GM12864 (cell line): Measurements from ENCODE around the gene ANK3.

ENCODE experiments used
- DNase-seq: peaks from one replicate; pipeline ENCODE4 v3.0.0-alpha.2; 2011; ENCODE audit warnings: low read depth
- H3K4me3 ChIP-seq: 2 replicates; pipeline ENCODE4 v1.5.1; 2011; ENCODE audit warnings: mild to moderate bottlenecking, low read depth, low read length, control low read depth
- TF ChIP-seq, protein P1 (sequence below): IDR thresholded peaks from 2 replicates; pipeline ENCODE4 v1.5.1; 2011; ENCODE audit warnings: low read depth, mild to moderate bottlenecking, moderate library complexity, low read length, control low read depth, inconsistent platforms; ENCODE audit errors: missing control alignments

Gene ANK3

DNA sequence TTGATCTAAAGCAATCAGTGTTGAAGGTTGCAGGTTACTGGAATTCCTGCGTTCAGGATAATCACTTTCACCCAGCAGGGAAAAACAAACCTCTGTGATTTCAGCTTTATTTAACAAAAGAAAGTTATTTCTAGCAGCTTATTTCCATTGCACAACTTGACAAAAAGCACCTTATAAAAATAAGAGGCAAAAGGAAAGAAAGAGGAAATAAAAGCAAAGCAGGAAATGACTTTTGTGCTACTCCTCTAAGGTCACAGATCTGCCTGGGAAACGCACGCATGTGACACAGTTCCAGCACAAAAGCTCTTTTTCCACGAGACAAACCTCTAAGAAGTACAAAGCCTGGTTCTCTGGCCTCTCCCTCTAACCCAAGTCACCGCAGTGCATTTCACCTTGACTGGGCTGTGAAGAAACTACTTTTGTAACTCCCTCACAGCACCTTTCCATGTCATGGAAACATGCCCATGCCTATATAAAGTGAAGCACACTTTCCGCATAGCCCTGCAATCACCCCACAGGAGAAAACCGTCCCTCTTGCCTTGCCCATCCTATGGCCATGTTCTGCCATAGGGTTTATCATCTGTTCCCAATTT lies 870 bp downstream of the ANK3 start:
- DNase-seq = no peak
- TF ChIP-seq, protein P1, sequence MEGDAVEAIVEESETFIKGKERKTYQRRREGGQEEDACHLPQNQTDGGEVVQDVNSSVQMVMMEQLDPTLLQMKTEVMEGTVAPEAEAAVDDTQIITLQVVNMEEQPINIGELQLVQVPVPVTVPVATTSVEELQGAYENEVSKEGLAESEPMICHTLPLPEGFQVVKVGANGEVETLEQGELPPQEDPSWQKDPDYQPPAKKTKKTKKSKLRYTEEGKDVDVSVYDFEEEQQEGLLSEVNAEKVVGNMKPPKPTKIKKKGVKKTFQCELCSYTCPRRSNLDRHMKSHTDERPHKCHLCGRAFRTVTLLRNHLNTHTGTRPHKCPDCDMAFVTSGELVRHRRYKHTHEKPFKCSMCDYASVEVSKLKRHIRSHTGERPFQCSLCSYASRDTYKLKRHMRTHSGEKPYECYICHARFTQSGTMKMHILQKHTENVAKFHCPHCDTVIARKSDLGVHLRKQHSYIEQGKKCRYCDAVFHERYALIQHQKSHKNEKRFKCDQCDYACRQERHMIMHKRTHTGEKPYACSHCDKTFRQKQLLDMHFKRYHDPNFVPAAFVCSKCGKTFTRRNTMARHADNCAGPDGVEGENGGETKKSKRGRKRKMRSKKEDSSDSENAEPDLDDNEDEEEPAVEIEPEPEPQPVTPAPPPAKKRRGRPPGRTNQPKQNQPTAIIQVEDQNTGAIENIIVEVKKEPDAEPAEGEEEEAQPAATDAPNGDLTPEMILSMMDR = no peak
- H3K4me3 ChIP-seq = no peak overlapping the region

DNA sequence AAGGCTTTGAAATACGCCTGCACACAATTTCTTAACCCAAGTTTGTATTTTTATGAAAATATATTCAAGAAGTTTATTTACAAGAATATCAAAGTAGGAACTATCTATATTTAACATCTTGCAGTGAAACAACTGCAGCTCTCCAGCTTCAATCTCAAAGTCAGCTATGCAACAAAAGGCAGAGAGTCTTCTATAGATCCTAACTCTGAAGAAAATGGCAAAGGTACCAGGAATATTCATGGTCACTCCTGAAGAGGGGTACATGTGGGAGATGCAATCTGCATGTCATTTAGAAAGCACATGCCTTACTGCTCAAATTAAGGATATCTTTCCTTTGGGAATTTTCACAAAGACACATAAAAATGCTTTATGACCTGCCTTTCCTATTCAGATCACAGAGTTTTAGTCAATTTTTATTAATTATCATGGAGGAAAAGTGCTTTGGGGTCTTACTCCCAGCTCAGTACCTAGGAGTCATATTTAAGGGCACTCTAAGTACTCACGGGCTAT lies 1.5 kb downstream of the ANK3 start:
- TF ChIP-seq, protein P1 = no peak
- no peak for DNase-seq
- H3K4me3 ChIP-seq = no peak overlapping the region

DNA sequence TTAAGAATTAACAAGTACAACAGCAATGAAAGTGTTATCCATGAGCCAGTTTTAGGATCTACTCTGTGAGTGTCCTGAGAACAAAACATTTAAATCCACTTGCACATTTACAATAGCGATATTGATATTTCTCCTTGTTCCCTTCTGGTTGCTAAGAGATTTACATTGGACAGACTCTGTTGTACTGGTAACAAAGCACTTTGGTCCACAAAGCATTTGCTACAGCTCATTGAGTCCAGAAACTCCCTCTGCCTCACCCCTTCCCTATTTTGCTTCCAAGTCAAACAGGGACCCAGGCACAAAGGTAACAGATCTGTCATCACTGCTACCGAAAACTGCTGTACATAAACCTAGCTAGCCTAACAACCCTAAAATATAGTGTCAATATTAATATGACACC lies 2.1 kb downstream of the ANK3 start:
- no peak for DNase-seq
- TF ChIP-seq, protein P1 = no peak
- no peak overlapping the region for H3K4me3 ChIP-seq

DNA sequence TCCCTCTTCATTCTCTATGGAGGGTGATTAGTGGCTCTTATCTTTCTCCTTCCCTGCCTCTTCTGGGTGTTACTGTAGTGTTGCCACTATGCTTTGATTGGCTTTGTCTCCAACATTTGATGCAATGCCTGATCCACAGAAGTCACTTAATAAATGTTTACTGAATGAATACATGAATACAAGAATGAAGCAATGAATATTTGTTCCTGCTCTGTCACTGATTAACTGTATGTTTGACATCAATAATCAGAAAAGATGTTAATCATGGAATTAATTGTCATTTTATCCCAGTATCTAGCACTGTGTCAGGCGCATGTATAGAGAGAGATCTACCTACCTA lies 4.3 kb downstream of the ANK3 start:
- H3K4me3 ChIP-seq = no peak overlapping the region

DNA sequence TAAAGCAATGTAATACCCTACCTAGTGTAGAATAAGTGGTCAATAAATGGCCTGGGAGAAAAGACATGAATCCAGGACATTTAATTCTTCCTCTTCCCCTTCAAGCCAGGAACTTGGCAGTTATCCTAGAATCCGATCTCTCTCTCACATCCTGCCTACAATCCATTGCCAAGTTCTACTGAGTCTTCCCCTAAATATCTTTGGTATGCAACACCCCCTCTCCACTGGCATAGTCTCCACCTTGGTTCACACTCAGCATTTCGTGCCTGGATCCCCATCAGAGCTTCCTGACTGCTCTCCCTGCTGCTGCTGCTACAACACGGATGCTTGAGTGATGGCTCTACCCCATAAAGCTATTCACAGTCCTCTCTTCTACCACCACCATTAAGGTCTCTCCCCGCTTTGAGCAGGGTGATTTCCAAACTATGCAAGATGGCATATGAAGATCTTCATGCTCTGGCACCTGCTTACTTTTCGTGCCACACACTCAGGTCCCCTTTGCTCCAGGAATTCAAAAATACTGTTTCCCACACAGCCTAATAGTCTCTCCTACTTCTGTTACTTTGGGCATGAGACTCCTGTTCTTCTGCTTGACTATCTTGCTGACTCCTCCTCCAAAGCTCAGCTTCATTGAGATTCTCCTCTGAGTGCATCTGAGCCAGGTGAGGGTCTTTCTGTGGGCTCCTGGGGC lies 4.8 kb downstream of the ANK3 start:
- TF ChIP-seq, protein P1 = no peak
- DNase-seq = no peak
- no peak overlapping the region for H3K4me3 ChIP-seq

More for the DNA sequence above, 4.3 kb downstream of the ANK3 start:
- DNase-seq = no peak
- TF ChIP-seq, protein P1 = no peak

DNA sequence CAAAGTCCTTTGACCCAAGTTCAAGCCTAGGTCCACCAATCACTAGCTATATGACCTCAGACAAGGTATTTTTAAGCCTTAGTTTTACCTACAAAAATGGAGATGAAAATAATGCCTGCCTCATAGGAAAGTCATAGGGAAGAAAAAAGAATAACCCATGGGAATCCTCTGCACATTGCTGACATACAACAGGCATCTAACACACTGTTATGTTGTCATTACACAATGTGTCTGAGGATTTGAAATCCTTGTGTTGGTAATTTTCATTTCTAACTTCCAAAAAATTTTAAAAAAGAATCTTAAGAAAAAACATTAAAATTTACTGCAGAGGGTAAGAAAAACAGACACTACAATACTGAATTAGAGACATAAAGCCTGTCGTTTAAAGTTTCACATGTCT lies 5.7 kb downstream of the ANK3 start:
- DNase-seq = no peak
- H3K4me3 ChIP-seq = no peak overlapping the region
- TF ChIP-seq, protein P1 = no peak
